SK-N-SH treated with all-trans-retinoic acid at 6 μM for 48 hours (cell line): ENCODE measurements around the gene ARID1B.

Source experiments
- CSDC2 ChIP-seq: fragments of 250-450 bp; sonication (Bioruptor Pico); IDR thresholded peaks from 2 replicates; pipeline ENCODE4 v1.5.0; 2020; ENCODE audit warnings: mild to moderate bottlenecking, moderate library complexity
- ESRRG ChIP-seq: fragments of 250-450 bp; sonication (Bioruptor Pico); IDR thresholded peaks from 2 replicates; pipeline ENCODE4 v1.6.1; 2021; ENCODE audit warnings: mild to moderate bottlenecking
- ISL1 ChIP-seq: fragments of 250-450 bp; sonication (Bioruptor Pico); IDR thresholded peaks from 2 replicates; pipeline ENCODE4 v2.1.2; 2022; ENCODE audit warnings: mild to moderate bottlenecking, moderate library complexity
- RARB ChIP-seq: fragments of 250-450 bp; sonication (Bioruptor Pico); IDR thresholded peaks from 2 replicates; pipeline ENCODE4 v1.8.0; 2021; ENCODE audit warnings: mild to moderate bottlenecking, moderate library complexity
- TCF4 ChIP-seq: fragments of 250-450 bp; sonication (Bioruptor Pico); IDR thresholded peaks from 2 replicates; pipeline ENCODE4 v1.8.0; 2021; ENCODE audit warnings: mild to moderate bottlenecking, moderate library complexity, borderline replicate concordance
- TOX ChIP-seq: fragments of 250-450 bp; sonication (Bioruptor Pico); IDR thresholded peaks from 2 replicates; pipeline ENCODE4 v1.8.0; 2021; ENCODE audit warnings: mild to moderate bottlenecking, moderate library complexity, borderline replicate concordance
- ZFP3 ChIP-seq: fragments of 250-450 bp; sonication (Bioruptor Pico); IDR thresholded peaks from 2 replicates; pipeline ENCODE4 v1.5.0; 2020; ENCODE audit warnings: mild to moderate bottlenecking, moderate library complexity
- ZFP30 ChIP-seq: fragments of 450-650 bp; formaldehyde crosslinking; IDR thresholded peaks from 2 replicates; pipeline ENCODE4 v1.5.0; 2022; ENCODE audit warnings: mild to moderate bottlenecking, moderate library complexity
- TF ChIP-seq, protein P1 (sequence below): fragments of 250-450 bp; sonication (Bioruptor Pico); IDR thresholded peaks from 2 replicates; pipeline ENCODE4 v1.8.0; 2020; ENCODE audit warnings: mild to moderate bottlenecking, moderate library complexity, borderline replicate concordance

DNA sequence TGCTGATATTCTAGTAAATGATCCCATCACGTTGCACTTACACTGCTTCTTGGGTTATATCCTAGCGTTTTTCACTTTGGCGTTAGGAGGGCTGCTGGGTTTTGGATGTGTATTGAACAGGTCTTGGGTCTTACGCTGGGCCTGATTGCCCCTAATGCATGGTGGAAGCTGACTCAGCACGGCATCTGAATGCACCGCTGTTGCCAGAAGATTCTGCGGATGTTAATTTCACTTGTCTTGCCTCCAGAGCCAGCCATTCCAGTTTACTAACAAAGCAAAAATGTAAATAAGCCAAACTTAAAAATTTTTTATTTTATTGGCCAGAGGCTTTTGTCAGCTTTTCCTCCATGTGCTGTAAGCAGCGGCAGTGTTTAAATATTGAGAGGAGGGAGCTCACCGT, 312.7 kb downstream of the ARID1B start:
- TF ChIP-seq ISL1 (no peak), RARB (CRISPR knock-in tag) (no peak), TCF4 (CRISPR knock-in tag) (no peak), ZFP3 (CRISPR knock-in tag) (no peak), CSDC2 (CRISPR knock-in tag) (no peak), ZFP30 (CRISPR knock-in tag) (no peak), TOX (CRISPR knock-in tag) (no peak), ESRRG (CRISPR knock-in tag) (no peak)
- TF ChIP-seq, protein P1, sequence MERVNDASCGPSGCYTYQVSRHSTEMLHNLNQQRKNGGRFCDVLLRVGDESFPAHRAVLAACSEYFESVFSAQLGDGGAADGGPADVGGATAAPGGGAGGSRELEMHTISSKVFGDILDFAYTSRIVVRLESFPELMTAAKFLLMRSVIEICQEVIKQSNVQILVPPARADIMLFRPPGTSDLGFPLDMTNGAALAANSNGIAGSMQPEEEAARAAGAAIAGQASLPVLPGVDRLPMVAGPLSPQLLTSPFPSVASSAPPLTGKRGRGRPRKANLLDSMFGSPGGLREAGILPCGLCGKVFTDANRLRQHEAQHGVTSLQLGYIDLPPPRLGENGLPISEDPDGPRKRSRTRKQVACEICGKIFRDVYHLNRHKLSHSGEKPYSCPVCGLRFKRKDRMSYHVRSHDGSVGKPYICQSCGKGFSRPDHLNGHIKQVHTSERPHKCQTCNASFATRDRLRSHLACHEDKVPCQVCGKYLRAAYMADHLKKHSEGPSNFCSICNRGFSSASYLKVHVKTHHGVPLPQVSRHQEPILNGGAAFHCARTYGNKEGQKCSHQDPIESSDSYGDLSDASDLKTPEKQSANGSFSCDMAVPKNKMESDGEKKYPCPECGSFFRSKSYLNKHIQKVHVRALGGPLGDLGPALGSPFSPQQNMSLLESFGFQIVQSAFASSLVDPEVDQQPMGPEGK = no peak
